Measurements from ENCODE around the gene GPR89A.

GPR89A gene

GRCh38 chr1:145702052-145702451 lies 94.3 kb downstream of the GPR89A start:
- no peaks in the 10 kb centered on the region for H4K20me1 ChIP-seq (ENCODE audit: insufficient read depth, low read length)
- H3K4me1 ChIP-seq (ENCODE audit: insufficient read depth, low read length, severe bottlenecking), result no peaks in the 10 kb centered on the region
- no peak overlapping the region for H3K4me3 ChIP-seq (ENCODE audit: low read depth, low read length, poor library complexity, severe bottlenecking)
- H3K27me3 ChIP-seq (ENCODE audit: insufficient read depth, low read length), result no peaks in the 10 kb centered on the region
- no peaks in the 10 kb centered on the region for H3K9me2 ChIP-seq (ENCODE audit: low read depth, low read length)
- no peak overlapping the region for H3K4me2 ChIP-seq (ENCODE audit: low read length)
- H3K9ac ChIP-seq (ENCODE audit: low read length), result no peak overlapping the region
- no peak for TF ChIP-seq CTCF (IDR thresholded peaks at IDR 0.05; ENCODE audit: low read length)
- no peak for TF ChIP-seq EZH2 (IDR thresholded peaks at IDR 0.05; ENCODE audit: borderline replicate concordance, low read length)
- no peaks in the 10 kb centered on the region for H3K36me3 ChIP-seq (ENCODE audit: insufficient read depth, low read length)
- no peaks in the 10 kb centered on the region for H3F3A ChIP-seq (ENCODE audit: insufficient read depth, low read length)
- no peak overlapping the region for H3K27ac ChIP-seq (ENCODE audit: low read depth, low read length, poor library complexity, severe bottlenecking)
- H3K9me3 ChIP-seq (ENCODE audit: low read length), result no peaks in the 10 kb centered on the region
- no peaks in the 10 kb centered on the region for H3K79me2 ChIP-seq (ENCODE audit: insufficient read depth, low read length)
- no peak overlapping the region for H2AFZ ChIP-seq (ENCODE audit: low read length)

DNA sequence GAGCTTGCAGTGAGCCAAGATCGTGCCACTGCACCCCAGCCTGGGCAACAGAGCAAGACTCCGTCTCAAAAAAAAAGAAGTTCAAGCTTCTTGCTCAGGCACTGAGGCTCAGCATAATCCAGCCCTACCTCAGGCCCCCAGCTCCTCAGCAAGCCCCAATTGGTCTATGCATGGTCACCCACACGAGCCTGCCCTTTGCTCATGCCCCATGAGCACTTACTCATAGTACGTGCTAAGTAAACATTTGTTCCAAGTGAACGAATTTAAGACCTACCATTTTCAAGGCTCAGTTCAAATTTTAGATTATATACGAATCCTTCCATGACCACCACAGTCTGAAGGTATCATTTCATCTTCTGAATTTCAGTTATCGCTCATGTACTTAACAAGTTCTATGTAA lies 95.0 kb downstream of the GPR89A start:
- TF ChIP-seq EZH2 (IDR thresholded peaks at IDR 0.05; ENCODE audit: borderline replicate concordance, low read length), result no peak
- no peak for TF ChIP-seq CTCF (IDR thresholded peaks at IDR 0.05; ENCODE audit: low read length)
- no peak overlapping the region for H3K9ac ChIP-seq (ENCODE audit: low read length)
- no peaks in the 10 kb centered on the region for H3K27me3 ChIP-seq (ENCODE audit: insufficient read depth, low read length)
- no peaks in the 10 kb centered on the region for H3K9me2 ChIP-seq (ENCODE audit: low read depth, low read length)
- H3K9me3 ChIP-seq (ENCODE audit: low read length), result no peaks in the 10 kb centered on the region
- no peaks in the 10 kb centered on the region for H4K20me1 ChIP-seq (ENCODE audit: insufficient read depth, low read length)
- no peaks in the 10 kb centered on the region for H3F3A ChIP-seq (ENCODE audit: insufficient read depth, low read length)
- H3K4me2 ChIP-seq (ENCODE audit: low read length), result no peak overlapping the region
- no peak overlapping the region for H3K27ac ChIP-seq (ENCODE audit: low read depth, low read length, poor library complexity, severe bottlenecking)
- no peak overlapping the region for H2AFZ ChIP-seq (ENCODE audit: low read length)
- H3K4me3 ChIP-seq (ENCODE audit: low read depth, low read length, poor library complexity, severe bottlenecking), result no peak overlapping the region
- H3K4me1 ChIP-seq (ENCODE audit: insufficient read depth, low read length, severe bottlenecking), result no peaks in the 10 kb centered on the region
- H3K79me2 ChIP-seq (ENCODE audit: insufficient read depth, low read length), result no peaks in the 10 kb centered on the region
- H3K36me3 ChIP-seq (ENCODE audit: insufficient read depth, low read length), result no peaks in the 10 kb centered on the region

DNA sequence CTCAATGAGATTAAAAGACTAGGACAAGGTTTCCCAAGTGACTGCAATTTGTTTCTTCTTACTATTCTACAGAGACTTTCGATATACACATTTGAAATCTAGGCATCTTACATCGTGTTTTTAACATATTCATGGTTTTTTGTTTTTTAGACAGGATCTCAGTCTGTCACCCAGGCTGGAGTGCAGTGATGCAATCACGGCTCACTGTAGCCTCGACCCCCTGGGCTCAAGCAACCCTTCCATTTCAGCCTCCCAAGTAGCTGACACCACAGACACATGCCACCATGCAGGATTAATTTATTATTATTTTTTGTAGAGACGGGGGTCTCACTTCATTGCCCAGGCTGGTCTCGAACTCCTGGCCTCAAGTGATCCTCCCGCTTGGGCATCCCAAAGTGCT lies 97.8 kb downstream of the GPR89A start:
- H3K36me3 ChIP-seq (ENCODE audit: insufficient read depth, low read length), result no peaks in the 10 kb centered on the region
- H3K4me3 ChIP-seq (ENCODE audit: low read depth, low read length, poor library complexity, severe bottlenecking), result no peak overlapping the region
- no peaks in the 10 kb centered on the region for H3K79me2 ChIP-seq (ENCODE audit: insufficient read depth, low read length)
- H3F3A ChIP-seq (ENCODE audit: insufficient read depth, low read length), result no peaks in the 10 kb centered on the region
- no peaks in the 10 kb centered on the region for H4K20me1 ChIP-seq (ENCODE audit: insufficient read depth, low read length)
- H3K4me2 ChIP-seq (ENCODE audit: low read length), result no peak overlapping the region
- TF ChIP-seq CTCF (IDR thresholded peaks at IDR 0.05; ENCODE audit: low read length) (no peak), EZH2 (IDR thresholded peaks at IDR 0.05; ENCODE audit: borderline replicate concordance, low read length) (no peak)
- H3K9ac ChIP-seq (ENCODE audit: low read length), result no peak overlapping the region
- no peaks in the 10 kb centered on the region for H3K9me2 ChIP-seq (ENCODE audit: low read depth, low read length)
- H3K4me1 ChIP-seq (ENCODE audit: insufficient read depth, low read length, severe bottlenecking), result no peaks in the 10 kb centered on the region
- H3K27me3 ChIP-seq (ENCODE audit: insufficient read depth, low read length), result no peaks in the 10 kb centered on the region
- H2AFZ ChIP-seq (ENCODE audit: low read length), result no peak overlapping the region
- no peaks in the 10 kb centered on the region for H3K9me3 ChIP-seq (ENCODE audit: low read length)
- H3K27ac ChIP-seq (ENCODE audit: low read depth, low read length, poor library complexity, severe bottlenecking), result no peak overlapping the region

Data from OCI-LY1 (cell line).